Colon (tissue), 2 donors: ENCODE results near the gene BRD3OS.

ENCODE experiments used
- FAIRE-seq: peaks from 2 replicates; lab custom pipeline; 2012; peaks lifted over from hg19 to GRCh38; lab: Jason Lieb, UNC
- donor health status: control.
- donor health status: control.

Gene BRD3OS

GRCh38 chr9:134052941-134053340, 27.7 kb downstream of the BRD3OS start:
- no peak for FAIRE-seq

- no peak for FAIRE-seq
Observed at GRCh38 chr9:134053401-134053871, 28.2 kb downstream of the BRD3OS start.

- FAIRE-seq = no peak
Observed at GRCh38 chr9:134053941-134054761, 28.9 kb downstream of the BRD3OS start.

GRCh38 chr9:134054891-134055811, 29.9 kb downstream of the BRD3OS start:
- no peak for FAIRE-seq

GRCh38 chr9:134055981-134056461, 30.7 kb downstream of the BRD3OS start:
- no peak for FAIRE-seq

GRCh38 chr9:134056483-134057306, 31.4 kb downstream of the BRD3OS start:
- FAIRE-seq = no peak

- FAIRE-seq = no peak
Observed at GRCh38 chr9:134057307-134057657, 32.0 kb downstream of the BRD3OS start.

GRCh38 chr9:134057751-134058701, 32.7 kb downstream of the BRD3OS start:
- no peak for FAIRE-seq

- FAIRE-seq = no peak
Observed at GRCh38 chr9:134058716-134059115, 33.4 kb downstream of the BRD3OS start.

- FAIRE-seq = no peak
Observed at GRCh38 chr9:134059188-134059641, 33.9 kb downstream of the BRD3OS start.

GRCh38 chr9:134059661-134060395, 34.5 kb downstream of the BRD3OS start:
- no peak for FAIRE-seq

GRCh38 chr9:134060546-134060945, 35.3 kb downstream of the BRD3OS start:
- no peak for FAIRE-seq

GRCh38 chr9:134061019-134061687, 35.9 kb downstream of the BRD3OS start:
- no peak for FAIRE-seq

- FAIRE-seq = no peak
Observed at GRCh38 chr9:134061688-134062371, 36.5 kb downstream of the BRD3OS start.

- no peak for FAIRE-seq
Observed at GRCh38 chr9:134062461-134063087, 37.3 kb downstream of the BRD3OS start.

- no peak for FAIRE-seq
Observed at GRCh38 chr9:134063088-134063570, 37.8 kb downstream of the BRD3OS start.

GRCh38 chr9:134063571-134064450, 38.5 kb downstream of the BRD3OS start:
- FAIRE-seq = no peak
